Fibroblast of skin of back (primary cell): ENCODE data around the gene ATMIN. TPM values are rescaled to one million over a fixed set of nuclear protein-coding genes. Genes with fewer than 3 reads are reported as not detected.

ENCODE experiments used
- DNase-seq: peaks from one replicate; pipeline ENCODE4 v3.0.0-alpha.2; 2013
- polyA plus RNA-seq, 2 experiments: library from polyadenylated mRNA; unstranded; fragments of 120-200 nt; gene quantifications; one replicate each; pipeline ENCODE4 v1.2.1, GENCODE V29; 2013; ENCODE audit not compliant: insufficient read length in 2 of 2

Gene ATMIN
- polyA plus RNA-seq (2013, experiment 1 of 2; ENCODE audit: insufficient read length): 26.2 TPM
- 31.1 TPM for polyA plus RNA-seq (2013, experiment 2 of 2; ENCODE audit: insufficient read length)

- DNase-seq: peak; percentile 84
Measured at GRCh38 chr16:81035398-81035974, at the start of gene ATMIN. ATMIN (plus strand) TSS chr16:81035842; CDS start chr16:81035871, 29 bp downstream.

GRCh38 chr16:80986557-80986956 lies 49.1 kb upstream of the ATMIN start:
- DNase-seq: no peak

- no peak for DNase-seq
Measured at GRCh38 chr16:80988756-80989155, 46.9 kb upstream of the ATMIN start.

- DNase-seq: no peak
Measured at GRCh38 chr16:80989801-80990200, 45.8 kb upstream of the ATMIN start.

GRCh38 chr16:80990577-80990976 lies 45.1 kb upstream of the ATMIN start:
- no peak for DNase-seq

GRCh38 chr16:80990978-80991377 lies 44.7 kb upstream of the ATMIN start:
- no peak for DNase-seq

DNA sequence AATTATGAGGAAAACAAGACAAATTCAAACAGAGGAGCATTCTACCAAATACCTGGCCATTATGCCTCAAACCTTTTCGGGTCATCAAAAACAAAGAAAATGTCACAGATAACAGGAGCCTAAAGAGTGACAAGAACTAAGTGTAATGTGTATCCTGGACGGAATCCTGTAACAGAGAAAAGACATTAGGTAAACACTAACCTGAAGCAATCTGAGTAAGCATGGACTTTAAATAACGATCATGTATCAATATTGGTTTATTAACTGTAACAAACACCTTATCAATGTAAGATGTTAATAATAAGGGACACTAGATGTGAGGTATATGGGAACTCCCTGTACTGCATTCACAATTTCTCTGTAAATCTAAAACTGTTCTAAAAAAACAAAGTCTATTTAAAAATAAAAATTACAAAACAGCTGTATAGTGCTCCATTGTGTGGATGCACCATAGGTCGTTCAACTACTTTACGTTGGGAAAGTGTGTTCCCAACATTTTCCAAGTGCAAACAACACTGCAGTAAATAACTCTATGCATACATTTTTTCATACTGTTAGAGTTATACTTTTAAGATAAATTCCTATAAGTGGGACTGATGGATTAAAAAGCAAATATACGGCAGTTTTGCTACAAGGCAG lies 43.7 kb upstream of the ATMIN start:
- no peak for DNase-seq

DNA sequence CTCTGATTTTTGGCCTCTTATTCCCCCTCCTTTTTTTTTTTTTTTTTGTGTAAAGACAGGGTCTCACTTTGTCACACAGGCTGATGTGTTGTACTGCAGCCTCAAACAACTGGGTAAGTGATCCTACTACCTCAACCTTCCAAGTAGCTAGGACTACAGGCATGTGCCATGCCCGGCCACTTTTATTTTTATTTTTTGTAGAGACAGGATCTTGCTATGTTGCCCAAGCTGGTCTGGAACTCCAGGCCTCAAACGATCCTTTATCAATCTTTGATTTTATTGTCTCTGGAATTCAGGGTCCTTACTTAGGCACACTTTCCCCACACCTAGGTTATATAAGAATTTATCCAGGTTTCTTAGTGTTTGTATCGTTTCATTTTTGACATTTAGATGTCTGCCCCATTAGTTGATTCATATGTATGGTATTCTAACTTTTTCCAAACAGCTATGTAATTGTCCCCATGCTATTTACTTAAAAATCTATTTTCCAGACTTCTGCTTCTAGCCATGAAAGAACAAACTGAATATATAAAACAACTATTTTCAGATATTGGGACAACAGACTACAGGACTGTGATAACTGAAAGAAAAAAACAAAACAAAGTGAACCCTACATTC lies 42.9 kb upstream of the ATMIN start:
- no peak for DNase-seq

DNA sequence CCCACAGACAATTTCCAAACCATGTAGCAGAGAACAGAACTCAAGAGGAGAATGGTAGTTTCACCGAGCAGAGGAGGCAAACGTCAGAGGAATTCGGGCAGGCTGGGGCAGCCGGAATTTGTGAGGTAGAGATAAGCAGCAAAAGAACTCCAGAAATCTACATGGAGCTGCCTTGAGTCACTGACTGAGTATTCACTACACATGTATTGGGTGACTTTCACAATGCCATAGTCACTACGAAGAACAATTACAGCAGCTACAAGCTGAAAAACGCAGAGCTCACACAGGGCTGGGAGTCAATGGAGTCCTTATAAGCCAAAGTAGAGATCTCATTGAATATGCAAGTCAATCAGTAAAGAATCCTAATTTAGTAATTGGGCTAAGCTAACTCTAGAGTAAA lies 42.3 kb upstream of the ATMIN start:
- peak; percentile 88 for DNase-seq

DNA sequence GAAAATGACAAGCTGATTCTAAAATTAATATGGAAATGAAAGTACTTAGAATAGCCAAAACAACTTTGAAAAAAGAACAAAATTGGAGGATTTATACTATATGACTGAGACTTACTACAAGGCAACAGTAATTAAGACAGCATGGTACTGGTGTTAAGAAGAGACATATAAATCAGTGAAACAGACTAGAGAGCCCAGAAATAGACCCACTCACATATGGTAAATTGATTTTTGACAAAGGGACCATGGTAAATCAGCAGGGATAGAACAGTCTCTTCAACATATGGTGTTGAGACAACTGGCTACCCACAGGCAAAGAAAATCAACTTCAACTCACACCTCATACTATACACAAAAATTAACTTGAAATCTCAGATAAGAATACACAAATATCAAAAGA lies 41.8 kb upstream of the ATMIN start:
- no peak for DNase-seq

- peak; percentile 54 for DNase-seq
Measured at GRCh38 chr16:80994451-80994850, 41.2 kb upstream of the ATMIN start.

- DNase-seq: no peak
Measured at GRCh38 chr16:80996688-80997138, 38.9 kb upstream of the ATMIN start.

DNA sequence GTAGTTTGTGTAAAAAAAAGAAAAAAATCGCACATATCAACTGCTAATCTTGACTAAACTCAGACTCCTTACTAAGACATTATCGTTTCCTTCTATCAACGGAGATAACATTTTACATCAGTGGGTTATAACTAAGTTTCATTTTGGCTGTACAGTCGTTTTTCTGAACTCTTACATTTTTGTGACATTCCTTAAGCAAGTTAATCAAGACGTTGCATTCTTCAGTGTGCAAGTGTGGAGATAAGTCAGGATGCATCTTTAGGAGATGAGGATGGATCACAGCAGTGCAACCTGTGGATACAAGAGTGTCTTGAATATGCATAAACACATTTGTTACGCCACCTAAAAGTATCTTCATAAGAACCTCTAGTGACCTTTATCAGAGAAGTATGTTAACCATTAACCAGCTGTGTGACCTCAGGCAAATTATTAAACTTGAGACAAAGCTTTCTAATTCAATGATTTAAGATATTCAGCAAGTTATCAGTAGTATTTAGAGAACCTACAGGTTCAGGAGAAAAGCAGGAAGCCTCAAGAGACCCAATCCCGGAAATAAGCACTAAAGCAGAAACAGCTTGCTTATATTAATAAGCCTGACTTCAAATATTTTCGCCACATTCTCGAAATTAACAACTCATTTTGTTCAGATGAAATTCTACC lies 38.4 kb upstream of the ATMIN start:
- DNase-seq: peak; percentile 36

DNA sequence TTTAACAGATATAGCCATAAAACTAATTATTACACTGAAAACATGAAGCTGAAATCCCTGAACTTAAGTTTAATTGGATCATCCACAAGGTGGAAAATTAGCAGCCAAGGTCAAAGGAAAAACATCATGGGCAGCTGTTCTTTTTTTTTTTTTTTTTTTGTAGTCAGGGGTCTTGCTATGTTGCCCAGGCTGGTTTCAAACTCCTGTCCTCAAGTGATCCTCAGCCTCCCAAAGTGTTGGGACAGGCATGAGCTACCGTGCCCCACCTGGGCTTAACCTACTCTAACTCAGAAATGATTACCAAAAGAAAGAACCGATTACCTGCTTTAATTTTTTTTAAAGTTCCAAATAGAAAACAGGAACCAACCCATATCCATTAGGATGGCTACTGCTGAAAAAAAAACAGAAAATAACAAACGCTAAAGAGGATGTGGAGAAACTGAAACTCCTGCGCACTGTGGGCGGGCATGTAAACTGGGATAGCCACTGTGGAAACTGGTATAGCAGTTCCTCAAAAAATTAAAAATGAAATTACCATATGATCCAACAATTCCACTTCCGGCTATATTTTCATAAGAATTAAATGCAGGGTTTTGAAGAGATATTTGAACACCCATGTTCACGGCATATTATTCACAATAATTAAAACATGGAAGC lies 37.5 kb upstream of the ATMIN start:
- no peak for DNase-seq

- no peak for DNase-seq
Measured at GRCh38 chr16:81000873-81001272, 34.8 kb upstream of the ATMIN start.

GRCh38 chr16:81001330-81001729 lies 34.3 kb upstream of the ATMIN start:
- no peak for DNase-seq

- no peak for DNase-seq
Measured at GRCh38 chr16:81003064-81003463, 32.6 kb upstream of the ATMIN start.

DNA sequence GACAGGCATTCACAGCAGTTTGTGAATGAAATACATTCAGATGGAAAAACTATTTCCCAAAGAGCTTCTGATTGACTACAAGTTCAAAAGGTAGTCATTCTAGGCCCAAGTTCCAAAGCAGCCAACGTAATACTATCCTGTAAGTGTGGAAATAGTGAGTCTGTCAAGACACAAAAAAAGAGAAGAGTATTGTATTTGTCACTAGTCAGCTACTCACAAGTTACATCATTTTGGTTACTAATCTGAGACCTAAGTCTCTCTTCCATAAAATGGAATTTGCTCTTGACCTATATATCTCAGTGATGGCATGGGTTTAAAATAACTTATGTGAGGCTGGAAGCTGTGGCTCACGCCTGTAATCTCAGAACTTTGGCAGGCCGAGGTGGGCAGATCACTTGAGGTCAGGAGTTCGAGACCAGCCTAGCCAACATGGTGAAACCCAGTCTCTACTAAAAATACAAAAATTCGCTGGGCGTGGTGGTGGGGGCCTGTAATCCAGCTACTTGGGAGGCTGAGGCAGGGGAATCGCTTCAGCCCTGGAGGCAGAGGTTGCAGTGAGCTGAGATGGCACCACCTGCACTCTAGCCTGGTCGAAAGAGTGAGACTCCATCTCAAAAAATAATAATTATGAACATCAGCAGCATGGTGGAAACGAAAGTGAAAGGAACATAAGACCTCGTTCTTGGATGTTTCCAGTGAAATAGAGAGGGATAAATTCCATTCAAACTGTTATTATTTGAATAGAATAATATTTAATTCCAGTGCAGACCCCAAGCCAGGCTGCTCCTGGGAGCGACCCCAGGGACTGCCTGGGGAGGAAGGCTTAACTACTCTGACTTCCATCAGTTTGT lies 31.8 kb upstream of the ATMIN start:
- DNase-seq: peak; percentile 26

GRCh38 chr16:81004646-81005353 lies 30.8 kb upstream of the ATMIN start:
- DNase-seq: peak; percentile 66

DNA sequence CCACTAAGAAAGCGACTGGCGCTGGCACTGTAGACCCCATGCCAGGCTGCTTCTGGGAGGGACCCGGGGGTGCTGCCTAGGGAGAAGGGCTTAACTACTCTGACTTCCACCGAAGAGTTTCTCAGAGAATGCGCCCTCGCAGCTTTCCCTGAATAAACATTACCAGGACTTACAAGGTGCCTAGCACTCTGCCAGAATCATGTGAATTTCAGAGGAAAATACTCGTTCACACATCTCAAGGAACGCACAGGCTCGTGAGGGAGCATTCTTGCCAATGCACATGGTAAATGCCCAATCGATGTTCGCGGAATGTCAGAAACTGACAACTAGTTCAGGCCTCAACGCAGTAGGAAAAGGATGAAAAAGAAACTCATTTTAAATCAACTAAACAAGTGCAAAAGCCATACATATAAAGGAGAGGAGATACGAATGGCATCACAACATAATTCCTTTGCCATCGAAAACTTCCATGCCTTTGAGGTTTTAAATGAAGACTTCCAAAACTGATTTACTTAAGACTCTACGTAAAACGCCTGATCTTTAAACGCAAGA lies 30.0 kb upstream of the ATMIN start:
- peak; percentile 18 for DNase-seq
